HEK293T (cell line): ENCODE data around the gene ESRRG.

ENCODE experiments used
- CTCF ChIA-PET: fragments of 350-600 bp; formaldehyde crosslinking; extraction: SDS; loops from one replicate; lab custom pipeline; 2021; ENCODE audit warnings: antibody characterized with exemption, inconsistent platforms; lab: Yijun Ruan, JAX
- POLR2A ChIA-PET: fragments of 350-600 bp; formaldehyde crosslinking; extraction: SDS; loops from one replicate; lab custom pipeline; 2020; ENCODE audit warnings: antibody characterized with exemption, inconsistent platforms; lab: Yijun Ruan, JAX
- DNase-seq: peaks from one replicate; pipeline ENCODE4 v3.0.0; 2012; ENCODE audit warnings: mixed read lengths; ENCODE audit errors: extremely low spot score
- ARNT ChIP-seq: fragments of 450-650 bp; IDR thresholded peaks from 2 replicates; pipeline ENCODE4 v1.6.1; 2017; ENCODE audit warnings: mild to moderate bottlenecking
- BHLHE40 ChIP-seq: fragments of 450-650 bp; IDR thresholded peaks from 2 replicates; pipeline ENCODE4 v1.6.1; 2016; ENCODE audit warnings: mild to moderate bottlenecking, moderate library complexity, borderline replicate concordance
- CTBP1 ChIP-seq: fragments of 450-650 bp; IDR thresholded peaks from 2 replicates; pipeline ENCODE4 v1.6.1; 2016; ENCODE audit warnings: borderline replicate concordance
- ELF4 ChIP-seq: fragments of 450-650 bp; IDR thresholded peaks from 2 replicates; pipeline ENCODE4 v1.6.1; 2017; ENCODE audit warnings: antibody characterized with exemption
- FOXA1 ChIP-seq: fragments of 450-650 bp; IDR thresholded peaks from 2 replicates; pipeline ENCODE4 v1.6.1; 2016; ENCODE audit warnings: mild to moderate bottlenecking
- FOXK2 ChIP-seq: fragments of 450-650 bp; IDR thresholded peaks from 2 replicates; pipeline ENCODE4 v1.6.1; 2016; ENCODE audit warnings: mild to moderate bottlenecking
- FOXM1 ChIP-seq: fragments of 450-650 bp; IDR thresholded peaks from 2 replicates; pipeline ENCODE4 v1.6.1; 2017; ENCODE audit warnings: mild to moderate bottlenecking, borderline replicate concordance
- HDGF ChIP-seq: fragments of 450-650 bp; IDR thresholded peaks from 2 replicates; pipeline ENCODE4 v1.6.1; 2017; ENCODE audit warnings: antibody characterized with exemption, borderline replicate concordance
- L3MBTL2 ChIP-seq: fragments of 450-650 bp; conservative IDR thresholded peaks from 2 replicates; pipeline ENCODE4 v1.6.1; 2016; ENCODE audit warnings: mild to moderate bottlenecking
- LEF1 ChIP-seq: fragments of 450-650 bp; IDR thresholded peaks from 2 replicates; pipeline ENCODE4 v1.6.1; 2017; ENCODE audit warnings: mild to moderate bottlenecking, borderline replicate concordance
- NFRKB ChIP-seq: fragments of 450-650 bp; IDR thresholded peaks from 2 replicates; pipeline ENCODE4 v1.6.1; 2016; ENCODE audit warnings: mild to moderate bottlenecking, moderate library complexity
- SP1 ChIP-seq: fragments of 450-650 bp; IDR thresholded peaks from 2 replicates; pipeline ENCODE4 v1.6.1; 2017
- SUZ12 ChIP-seq: fragments of 450-650 bp; IDR thresholded peaks from 2 replicates; pipeline ENCODE4 v1.6.1; 2016; ENCODE audit warnings: mild to moderate bottlenecking
- TARDBP ChIP-seq: fragments of 450-650 bp; IDR thresholded peaks from 2 replicates; pipeline ENCODE4 v1.6.1; 2016
- ZNF384 ChIP-seq: fragments of 450-650 bp; IDR thresholded peaks from 2 replicates; pipeline ENCODE4 v1.6.1; 2016
- TF ChIP-seq, protein P1 (sequence below): fragments of 450-650 bp; IDR thresholded peaks from 2 replicates; pipeline ENCODE4 v1.6.1; 2016

Gene ESRRG

DNA sequence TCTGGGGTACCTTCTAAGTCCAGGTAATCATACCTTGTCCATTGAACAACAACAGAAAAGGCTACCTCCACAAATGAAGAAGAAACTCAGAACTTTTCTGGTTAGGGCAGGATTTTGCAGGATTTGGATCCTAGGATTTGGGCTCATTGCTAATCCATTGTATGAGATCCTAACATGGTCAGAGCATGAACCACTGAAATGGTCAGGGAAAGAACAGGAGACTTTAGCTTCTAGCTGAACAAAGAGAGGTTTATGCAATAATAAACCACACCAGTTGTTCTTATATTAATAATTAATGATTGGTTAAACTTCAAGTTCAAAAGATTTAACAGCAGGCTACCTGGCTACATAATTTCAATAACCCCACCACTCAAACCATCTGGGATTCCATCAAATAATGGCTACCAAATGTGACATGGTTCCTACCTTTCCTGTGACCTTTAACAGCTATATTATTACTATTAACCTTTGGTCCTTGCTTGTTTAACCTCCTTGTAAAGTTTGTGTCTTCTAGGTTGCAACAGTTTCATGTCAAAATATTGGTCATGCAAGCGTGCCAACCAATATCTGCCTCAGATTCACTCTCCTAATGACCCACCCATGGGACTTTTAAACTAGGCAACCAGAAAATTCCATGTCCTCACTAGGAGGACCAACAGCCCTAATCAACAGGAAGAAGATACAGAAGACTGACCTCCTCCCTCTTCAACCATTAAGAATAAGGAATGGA lies 239.4 kb downstream of the ESRRG start:
- POLR2A ChIA-PET: no interaction called here
- TF ChIP-seq L3MBTL2 (no peak), SUZ12 (no peak), FOXK2 (no peak), SP1 (no peak), BHLHE40 (no peak), TARDBP (no peak), ZNF384 (no peak), ARNT (no peak), FOXM1 (no peak), HDGF (no peak), NFRKB (no peak), LEF1 (no peak), CTBP1 (no peak)

GRCh38 chr1:216482620-216483019 lies 240.6 kb downstream of the ESRRG start:
- TF ChIP-seq L3MBTL2: no peak
- no peak for DNase-seq
- ChIA-PET CTCF (no interaction called here), POLR2A (no interaction called here)

More for the DNA sequence above, 239.4 kb downstream of the ESRRG start:
- no peak for DNase-seq
- CTCF ChIA-PET: no interaction called here

DNA sequence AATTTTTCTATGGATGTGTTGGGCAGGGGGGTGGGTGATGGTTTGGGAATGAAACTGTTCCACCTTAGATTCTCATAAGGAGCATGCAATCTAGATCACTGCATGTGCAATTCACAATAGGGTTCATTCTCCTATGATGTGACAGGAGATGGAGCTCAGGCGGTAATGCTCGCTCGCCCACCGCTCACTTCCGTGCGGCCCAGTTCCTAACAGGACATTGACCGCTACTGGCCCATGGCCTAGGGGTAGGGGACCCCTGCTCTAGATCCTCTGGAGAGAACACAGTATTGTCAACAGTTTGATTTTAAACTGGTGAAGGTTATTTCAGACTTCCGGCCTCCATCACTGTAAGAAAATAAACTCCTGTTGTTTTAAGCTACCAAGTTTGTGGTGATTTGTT lies 245.0 kb downstream of the ESRRG start:
- TF ChIP-seq HDGF: no peak
- no peak for TF ChIP-seq ARNT
- no peak for TF ChIP-seq FOXM1
- no peak for TF ChIP-seq TARDBP
- TF ChIP-seq ZNF384: no peak
- no peak for TF ChIP-seq ELF4
- TF ChIP-seq FOXA1: no peak
- no peak for DNase-seq
- CTCF ChIA-PET: no interaction called here
- POLR2A ChIA-PET: no interaction called here

- POLR2A ChIA-PET: no interaction called here
- CTCF ChIA-PET: no interaction called here
- DNase-seq: no peak
- no peak for TF ChIP-seq LEF1
Measured at GRCh38 chr1:216476341-216476740, 246.9 kb downstream of the ESRRG start.

DNA sequence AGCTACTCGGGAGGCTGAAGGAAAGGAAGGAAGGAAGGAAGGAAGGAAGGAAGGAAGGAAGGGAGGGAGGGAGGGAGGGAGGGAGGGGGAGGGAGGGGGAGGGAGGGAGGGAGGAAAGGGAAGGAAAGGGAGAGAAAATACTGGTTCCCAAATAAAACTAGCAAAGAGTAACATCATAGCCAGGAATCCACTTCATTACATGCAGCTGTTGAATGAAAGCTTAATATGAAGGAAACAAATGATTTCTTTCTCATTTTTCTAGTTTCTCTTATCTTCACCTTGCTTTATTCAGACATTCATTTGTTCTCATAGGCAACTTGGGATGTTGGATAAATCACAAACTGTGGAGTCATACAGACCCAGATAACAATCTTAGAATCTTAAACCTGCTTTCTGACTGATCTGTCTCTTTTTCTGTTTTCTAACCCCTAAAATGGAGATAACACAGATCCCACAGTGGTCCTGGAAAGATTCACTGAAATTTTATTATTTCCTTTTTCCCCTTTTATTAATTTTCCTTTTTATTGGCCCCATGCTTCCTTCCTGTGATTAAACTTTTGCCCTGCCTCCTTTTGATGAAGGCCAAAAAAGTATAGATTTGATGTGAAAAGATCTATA lies 247.5 kb downstream of the ESRRG start:
- CTCF ChIA-PET: no interaction called here
- no peak for TF ChIP-seq SUZ12
- TF ChIP-seq FOXK2: no peak
- no peak for TF ChIP-seq CTBP1
- no peak for TF ChIP-seq ZNF384
- no peak for TF ChIP-seq FOXM1
- TF ChIP-seq TARDBP: no peak
- TF ChIP-seq BHLHE40: no peak
- TF ChIP-seq HDGF: no peak
- DNase-seq: no peak
- POLR2A ChIA-PET: no interaction called here

DNA sequence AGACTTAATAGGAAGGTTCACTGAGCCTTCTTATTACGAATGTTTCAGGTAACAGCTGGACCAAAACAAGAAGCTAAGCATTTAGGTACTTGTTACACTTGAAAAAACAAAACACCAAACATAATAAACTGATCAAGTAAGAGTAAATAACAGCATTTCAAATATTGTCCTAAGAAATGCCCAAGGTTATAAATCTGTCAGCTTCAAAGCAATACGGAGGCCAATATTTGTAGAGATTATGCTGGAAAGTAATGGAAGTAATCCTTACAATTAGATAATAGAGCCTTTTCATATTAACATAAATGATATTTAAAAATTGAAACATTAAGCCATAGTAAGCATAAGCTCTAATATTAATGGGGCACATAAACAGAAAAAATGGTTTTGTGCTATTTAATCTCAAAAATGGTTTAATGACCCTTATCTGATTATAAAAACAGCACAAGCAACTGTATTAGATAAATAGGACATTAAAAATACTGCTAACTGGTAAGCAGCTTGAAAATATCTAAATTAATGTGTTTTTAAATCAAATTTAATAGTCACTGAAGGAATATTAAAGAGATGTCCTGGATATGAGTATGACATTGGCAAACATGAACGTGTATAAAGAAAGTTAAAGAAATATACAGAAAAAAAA lies 256.9 kb downstream of the ESRRG start:
- ChIA-PET CTCF (no interaction called here), POLR2A (no interaction called here)
- no peak for TF ChIP-seq CTBP1
- TF ChIP-seq L3MBTL2: no peak
- no peak for TF ChIP-seq ARNT
- no peak for TF ChIP-seq SP1
- TF ChIP-seq ELF4: no peak
- TF ChIP-seq TARDBP: no peak
- TF ChIP-seq LEF1: no peak
- TF ChIP-seq FOXK2: no peak
- DNase-seq: no peak

GRCh38 chr1:216464489-216464888 lies 258.7 kb downstream of the ESRRG start:
- TF ChIP-seq ZNF384 (no peak), ELF4 (no peak)
- CTCF ChIA-PET: no interaction called here
- POLR2A ChIA-PET: no interaction called here

DNA sequence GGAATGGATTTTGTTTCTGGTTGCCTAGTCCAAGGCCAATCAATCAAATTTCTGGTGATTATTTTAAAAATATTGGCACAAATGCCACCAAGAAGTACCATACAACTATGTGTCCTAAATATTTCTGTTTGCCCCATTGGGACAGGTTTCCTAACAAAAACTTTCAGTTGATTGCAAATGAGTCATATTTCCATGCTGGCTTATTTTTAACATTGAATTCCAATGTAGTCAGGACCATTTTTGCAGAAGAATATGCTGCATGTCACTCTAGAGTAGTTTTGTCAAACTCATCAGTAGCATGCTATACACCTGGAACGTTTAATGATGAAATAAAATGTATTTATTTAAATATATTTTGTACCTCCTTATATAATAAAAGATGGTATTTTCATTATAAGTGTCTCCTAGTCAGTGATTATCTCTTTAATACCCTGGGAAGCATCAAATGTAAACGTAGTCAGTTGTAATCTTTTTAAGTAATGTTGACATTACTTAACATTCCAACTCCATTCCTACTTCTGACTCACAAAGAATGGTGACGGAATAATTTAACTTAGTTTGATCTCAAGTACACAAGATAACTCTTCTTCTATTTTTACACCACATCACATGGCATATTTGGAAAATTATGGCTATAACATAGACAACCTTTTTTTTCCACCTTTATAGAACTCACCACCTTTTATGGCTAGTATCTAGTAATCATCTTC lies 261.0 kb downstream of the ESRRG start:
- ChIA-PET POLR2A (no interaction called here), CTCF (no interaction called here)
- TF ChIP-seq SP1 (no peak), FOXA1 (no peak), L3MBTL2 (no peak), LEF1 (no peak), HDGF (no peak), BHLHE40 (no peak), SUZ12 (no peak), TARDBP (no peak), ELF4 (no peak), NFRKB (no peak), ZNF384 (no peak), FOXK2 (no peak), FOXM1 (no peak), ARNT (no peak), CTBP1 (no peak)
- TF ChIP-seq, protein P1, sequence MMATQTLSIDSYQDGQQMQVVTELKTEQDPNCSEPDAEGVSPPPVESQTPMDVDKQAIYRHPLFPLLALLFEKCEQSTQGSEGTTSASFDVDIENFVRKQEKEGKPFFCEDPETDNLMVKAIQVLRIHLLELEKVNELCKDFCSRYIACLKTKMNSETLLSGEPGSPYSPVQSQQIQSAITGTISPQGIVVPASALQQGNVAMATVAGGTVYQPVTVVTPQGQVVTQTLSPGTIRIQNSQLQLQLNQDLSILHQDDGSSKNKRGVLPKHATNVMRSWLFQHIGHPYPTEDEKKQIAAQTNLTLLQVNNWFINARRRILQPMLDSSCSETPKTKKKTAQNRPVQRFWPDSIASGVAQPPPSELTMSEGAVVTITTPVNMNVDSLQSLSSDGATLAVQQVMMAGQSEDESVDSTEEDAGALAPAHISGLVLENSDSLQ: no peak
- DNase-seq: no peak

More at GRCh38 chr1:216464489-216464888, 258.7 kb downstream of the ESRRG start:
- no peak for DNase-seq
